ENCODE measurements around the gene CD248. TPM values are rescaled to one million over a fixed set of nuclear protein-coding genes. Genes with fewer than 3 reads are reported as not detected.

Gene CD248
- total RNA-seq, 2 donors from 2014 or later = 4.5 to 13.7 TPM

DNA sequence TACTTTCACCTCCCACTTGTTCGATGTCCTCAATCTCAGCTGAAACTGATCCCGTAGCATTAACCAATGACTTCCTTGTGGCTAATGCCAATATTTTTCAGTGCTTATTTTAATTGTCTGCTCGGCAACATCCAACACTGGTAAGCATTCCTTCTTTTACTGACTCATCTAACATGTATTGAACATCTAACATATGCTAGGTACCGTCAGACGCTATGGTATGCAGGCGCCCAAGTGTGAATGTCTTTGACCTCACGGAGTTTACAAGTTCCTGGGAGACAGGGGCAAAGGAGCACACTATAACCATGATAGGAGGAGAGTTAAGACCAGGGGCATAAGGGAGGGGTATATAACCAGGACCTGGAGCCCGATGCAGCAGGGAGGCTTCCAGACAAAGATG, 26.3 kb upstream of the CD248 start:
- ATAC-seq = no peak
- DNase-seq = no peak
- intact Hi-C loops (cut with DNase I, micrococcal nuclease) = no loop called here

DNA sequence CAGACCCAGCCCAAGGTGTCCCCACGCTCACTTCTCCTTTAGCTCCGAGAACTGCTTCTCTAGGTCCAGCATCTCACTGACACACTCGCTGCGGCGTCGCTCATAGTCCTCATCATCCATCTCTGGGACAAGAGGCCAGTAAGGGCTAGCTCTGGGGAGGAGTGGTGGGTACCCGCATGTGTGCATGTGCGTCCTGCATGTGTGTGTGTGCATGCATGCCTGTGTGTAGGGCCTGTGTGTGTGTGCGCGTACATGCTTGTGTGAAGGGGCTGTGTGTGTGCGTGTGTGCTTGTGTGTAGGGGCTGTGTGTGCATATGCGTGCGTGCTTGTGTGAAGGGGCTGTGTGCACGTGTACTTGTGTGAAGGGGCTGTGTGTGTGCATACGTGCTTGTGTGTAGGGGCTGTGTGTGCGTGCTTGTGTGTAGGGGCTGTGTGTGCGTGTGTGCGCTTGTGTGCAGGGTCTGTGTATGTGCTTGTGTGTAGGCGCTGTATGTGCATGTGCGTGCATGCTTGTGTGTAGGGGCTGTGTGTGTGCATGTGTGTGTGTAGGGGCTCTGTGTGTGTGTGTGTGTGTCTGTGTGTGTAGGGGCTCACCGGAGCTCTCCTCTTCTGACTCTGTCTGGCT, 24.8 kb upstream of the CD248 start:
- DNase-seq (no peak), ATAC-seq (no peak)
- intact Hi-C loops (cut with DNase I, micrococcal nuclease) = no loop called here

DNA sequence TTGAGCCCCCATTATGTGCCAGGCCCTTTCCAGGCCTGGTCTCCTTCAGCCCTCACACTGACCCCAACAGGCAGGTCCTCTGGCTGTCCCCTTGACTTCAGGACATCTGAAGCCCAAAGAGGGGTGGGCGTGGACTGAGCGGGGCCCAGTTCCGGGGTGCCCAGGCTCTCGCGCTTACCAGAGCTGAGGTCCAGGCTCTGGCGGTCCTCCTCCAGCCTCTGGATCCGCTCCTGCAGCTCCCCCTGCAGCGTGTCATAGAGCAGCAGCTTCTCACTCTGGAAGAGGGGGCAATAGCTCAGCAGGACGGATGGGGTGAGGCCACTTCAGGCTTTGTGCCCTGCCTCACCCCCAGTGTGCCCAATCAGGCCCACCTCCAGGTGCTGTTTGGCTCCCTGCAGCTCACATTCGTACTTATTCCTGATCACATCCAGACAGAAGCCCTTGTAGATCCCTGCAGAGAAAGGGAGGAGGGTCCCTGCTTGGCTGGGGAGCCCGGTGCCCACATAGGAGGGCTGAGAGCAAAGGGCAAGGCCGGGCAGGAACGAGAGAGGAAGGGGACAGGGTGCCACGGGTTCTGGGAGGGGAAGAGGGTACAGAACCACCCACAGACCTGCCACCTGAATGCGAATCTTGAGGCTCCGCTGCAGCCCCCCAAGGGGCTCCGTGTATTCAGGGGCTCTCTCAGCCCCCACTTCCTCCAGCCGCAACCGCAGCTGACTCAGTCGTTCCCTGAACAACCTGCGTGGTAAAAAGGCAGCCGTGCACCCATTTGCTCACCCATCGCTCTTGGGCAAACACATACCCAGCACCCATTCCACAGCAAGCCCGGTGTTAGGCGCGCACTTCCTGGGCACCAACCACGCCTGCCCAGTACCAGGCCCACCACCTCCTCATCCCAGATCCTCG, 24.0 kb upstream of the CD248 start:
- no peak for DNase-seq
- no peak for ATAC-seq
- intact Hi-C loops (cut with DNase I, micrococcal nuclease) = no loop called here

DNA sequence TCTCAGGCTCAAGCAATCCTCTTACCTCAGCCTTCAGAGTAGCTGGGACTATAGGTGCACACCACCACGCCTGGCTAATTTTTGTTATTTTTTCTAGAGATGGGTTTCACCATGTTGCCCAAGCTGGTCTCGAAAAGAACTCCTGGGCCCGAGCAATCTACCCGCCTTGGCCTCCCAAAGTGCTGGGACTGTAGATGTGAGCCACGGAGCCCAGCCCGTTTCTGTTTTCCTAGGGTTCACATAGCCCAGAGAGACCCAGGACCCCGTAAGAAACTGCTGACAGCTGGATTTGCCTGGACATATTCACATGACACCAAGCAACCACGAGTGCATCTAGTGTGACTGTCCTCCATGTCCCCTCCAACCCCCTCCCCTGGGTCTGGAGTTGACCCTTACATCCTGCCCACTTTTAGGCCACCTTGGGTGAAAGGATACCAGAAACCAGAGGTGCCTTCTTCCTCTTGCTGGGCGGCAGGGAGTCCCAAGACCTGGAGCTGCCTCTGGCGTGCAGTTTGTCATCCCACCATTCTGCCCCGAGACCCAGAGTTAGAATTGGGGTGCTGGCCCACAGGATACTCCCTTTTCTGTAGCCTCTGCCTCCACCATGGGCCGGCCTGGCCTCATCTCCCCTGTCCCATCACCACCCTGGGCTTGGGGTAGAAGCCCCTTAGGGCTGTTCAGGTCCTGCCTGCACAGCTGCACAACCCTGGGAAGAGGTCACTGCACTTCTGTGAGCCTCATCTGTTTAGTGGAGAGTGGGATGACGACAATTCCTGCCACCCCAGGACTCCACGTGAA, 23.0 kb upstream of the CD248 start:
- ATAC-seq (no peak), DNase-seq (no peak)
- intact Hi-C loops (cut with DNase I, micrococcal nuclease) = no loop called here

DNA sequence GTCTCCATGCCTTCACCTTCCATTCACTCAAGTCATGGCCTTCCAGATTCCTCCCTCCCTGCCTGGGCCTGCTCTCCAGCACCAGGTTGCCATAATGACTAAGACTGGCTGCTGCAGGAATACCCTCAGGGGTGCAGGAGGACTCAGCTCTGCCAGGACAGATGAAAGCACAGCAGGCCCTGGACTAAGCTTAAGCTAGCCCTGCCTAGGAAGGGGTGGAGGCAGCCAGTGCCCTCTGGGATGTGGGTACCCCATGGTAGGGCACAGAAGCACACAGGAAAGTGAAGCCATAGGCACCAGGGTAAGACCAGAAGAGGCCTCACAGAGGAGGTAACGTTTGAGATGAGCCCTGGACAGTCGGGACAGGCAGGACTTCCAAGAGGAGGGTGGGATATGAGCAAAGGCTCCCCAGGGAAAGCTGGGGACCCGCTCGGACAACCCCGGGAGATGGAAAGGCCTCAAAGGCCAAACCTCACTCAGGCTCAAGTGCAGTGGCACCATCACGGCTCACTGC, 22.4 kb upstream of the CD248 start:
- ATAC-seq = no peak
- no peak for DNase-seq
- intact Hi-C loops (cut with DNase I, micrococcal nuclease) = no loop called here

DNA sequence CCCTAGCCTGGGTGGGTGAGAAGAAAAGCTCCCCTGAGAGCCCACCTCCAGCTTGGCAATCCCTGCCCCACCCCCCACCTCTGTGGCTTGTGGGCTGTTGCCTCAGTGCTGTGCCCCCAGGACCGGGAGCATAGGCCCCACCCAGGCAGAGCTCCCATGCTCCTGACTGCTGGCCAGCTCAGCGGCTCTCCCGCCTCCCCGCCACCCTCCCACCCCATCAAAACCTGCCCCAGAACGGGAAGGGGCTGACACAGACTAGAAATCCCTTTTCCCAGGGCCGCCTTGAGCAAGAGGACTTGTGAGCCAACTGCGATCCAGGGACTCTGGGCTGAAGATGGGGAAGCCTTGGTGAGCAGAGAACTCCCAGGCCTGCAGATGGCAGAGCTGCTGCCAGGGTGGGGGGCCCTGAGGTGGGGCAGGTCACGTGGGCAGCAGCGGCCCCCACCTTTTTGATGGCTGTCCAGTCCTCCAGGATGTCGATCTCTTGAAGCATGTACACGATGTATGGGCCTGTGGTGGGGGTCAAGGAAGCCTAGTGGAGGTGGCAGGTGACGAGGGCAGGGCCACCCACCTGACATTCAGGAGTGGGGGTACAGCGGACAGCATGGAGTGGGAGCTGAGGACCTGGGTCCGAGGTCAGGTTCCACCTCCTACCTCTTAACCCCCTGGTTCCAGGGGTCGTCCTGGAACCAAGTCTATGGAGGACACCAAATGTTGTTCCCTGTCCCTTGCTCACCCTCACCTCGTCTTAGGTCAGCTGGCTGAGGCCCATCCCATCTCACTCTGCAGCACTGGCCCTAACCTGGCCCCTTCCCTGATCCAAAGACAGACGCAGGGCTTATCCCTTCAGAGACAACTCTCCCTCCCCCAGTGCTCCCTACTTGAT, 21.7 kb upstream of the CD248 start:
- DNase-seq (no peak), ATAC-seq (no peak)
- intact Hi-C loops (cut with DNase I, micrococcal nuclease) = no loop called here

DNA sequence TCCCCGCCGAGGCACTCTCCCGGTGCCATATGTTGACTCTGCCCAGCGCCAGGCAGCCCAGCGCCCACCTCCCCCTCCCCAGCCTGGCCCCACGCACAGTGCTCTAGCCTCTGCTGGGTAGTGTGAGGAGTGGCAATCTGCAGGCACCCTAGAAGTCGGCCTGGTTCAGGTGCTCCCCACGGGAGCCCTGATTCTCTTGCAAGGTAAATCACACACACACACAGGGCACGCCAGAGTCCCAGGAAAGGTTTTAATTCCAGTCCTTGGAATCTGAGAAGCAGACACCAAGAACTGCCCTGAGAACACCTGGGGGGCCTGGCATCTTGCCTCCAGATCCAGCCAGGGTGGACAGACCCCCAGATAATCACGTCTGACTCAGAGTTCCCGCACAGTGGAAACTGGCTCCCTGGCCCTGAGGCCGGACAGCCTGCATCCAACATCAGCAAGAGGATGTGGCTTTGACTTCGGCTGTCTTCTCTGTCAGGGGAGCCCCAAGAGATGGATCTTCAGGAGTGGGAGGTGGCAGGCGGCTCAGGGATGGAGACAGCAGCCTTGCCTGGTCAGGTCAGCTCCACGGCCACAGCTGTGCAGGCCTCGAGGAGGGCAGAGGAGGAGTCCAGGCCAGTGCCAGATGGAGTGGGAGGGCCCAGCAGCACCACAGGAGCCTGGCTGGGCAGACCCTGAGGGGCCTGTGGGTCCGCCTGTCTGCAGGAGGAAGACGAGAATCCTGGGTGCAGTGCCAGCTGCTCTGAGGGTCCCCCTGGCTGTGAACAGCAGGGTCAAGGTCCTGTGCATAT, 20.5 kb upstream of the CD248 start:
- intact Hi-C loops (cut with DNase I, micrococcal nuclease) = no loop called here
- DNase-seq (no peak), ATAC-seq (no peak)

DNA sequence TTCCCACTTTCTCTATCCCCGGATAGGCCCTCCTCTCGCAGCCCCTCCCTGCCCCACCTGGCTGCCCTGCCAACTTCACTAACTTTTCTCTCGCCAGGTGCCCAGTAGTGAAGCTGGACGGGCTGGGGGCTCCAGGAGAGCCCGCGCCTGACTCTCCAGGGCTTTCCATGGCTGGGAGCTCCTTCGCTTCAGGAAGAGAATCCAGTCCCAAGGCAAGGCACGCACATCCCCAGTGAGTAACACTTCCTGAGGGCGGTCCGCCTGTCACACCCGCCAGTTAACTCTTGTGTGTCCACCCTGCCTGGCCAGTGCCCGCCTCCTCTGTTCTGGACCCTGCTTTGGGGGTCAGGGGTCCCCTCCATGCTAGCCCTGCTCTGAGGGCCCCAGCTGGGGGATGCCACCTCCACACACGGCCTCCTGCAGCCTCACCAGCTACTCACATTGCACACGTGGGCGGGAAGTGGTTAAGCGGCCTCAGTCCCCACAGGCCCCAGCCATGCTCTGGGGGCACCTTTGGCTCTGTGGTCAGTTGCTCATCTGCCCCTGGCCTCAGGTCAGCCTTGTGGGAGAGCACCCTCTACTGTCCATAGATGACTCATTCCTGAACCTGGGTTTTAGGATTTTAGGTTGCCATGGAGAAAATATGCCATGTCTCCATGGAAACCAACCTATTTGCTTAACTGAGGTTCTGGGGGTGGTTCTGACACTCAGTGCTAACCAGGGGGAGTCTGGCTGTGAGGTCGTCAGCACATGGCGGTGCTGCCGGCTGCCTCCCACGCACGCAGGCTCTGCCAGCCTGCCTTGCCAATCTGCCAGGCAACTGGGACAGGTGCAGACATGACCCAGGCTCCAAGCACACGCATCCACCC, 19.6 kb upstream of the CD248 start, which contains the start of gene RIN1:
RIN1 (minus strand) TSS at position 201 of the 869 bp plus-strand sequence; CDS start at position 169, 32 bp downstream.
- ATAC-seq (peak; percentile 91), DNase-seq (peak; percentile 66 to 79)
- intact Hi-C loops (cut with DNase I, micrococcal nuclease) = no loop called here

DNA sequence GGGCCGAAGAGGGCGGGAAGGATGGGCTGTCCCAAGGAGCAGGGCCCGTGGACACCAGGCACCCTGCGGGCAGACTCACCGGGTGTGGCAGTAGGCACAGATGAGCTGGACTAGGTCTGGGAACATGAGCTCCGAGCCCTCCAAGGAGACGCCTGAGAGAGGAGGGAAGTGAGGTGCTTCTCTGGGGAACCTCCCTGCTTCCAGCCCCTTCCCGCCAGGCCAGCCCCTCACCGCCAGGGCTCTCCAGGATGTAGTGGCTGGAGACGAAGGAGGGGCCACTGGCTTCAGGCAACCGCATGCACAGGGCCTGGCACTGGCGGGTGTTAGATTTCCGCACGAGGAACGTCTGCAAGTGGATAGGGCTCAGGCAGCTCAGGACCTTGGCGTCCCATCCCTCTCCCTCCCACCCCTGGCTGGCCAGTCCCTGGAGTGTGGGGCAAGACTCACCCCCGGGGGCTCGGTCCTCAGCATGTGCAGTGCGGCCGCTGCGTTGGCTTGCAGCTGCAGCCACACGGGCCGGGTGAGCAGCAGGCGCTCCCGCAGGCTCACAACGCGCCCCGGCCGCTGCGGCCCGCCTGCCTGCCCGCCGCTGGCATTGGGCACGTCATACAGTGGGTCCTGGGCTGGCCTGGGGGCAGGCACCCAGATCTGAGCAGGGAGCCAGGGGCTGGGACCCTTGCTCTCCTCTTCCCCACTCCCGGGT, 18.8 kb upstream of the CD248 start:
- ATAC-seq (peak; percentile 60), DNase-seq (peak in 1 of 2 donors; percentile 38)
- intact Hi-C loops (cut with DNase I, micrococcal nuclease) = no loop called here

DNA sequence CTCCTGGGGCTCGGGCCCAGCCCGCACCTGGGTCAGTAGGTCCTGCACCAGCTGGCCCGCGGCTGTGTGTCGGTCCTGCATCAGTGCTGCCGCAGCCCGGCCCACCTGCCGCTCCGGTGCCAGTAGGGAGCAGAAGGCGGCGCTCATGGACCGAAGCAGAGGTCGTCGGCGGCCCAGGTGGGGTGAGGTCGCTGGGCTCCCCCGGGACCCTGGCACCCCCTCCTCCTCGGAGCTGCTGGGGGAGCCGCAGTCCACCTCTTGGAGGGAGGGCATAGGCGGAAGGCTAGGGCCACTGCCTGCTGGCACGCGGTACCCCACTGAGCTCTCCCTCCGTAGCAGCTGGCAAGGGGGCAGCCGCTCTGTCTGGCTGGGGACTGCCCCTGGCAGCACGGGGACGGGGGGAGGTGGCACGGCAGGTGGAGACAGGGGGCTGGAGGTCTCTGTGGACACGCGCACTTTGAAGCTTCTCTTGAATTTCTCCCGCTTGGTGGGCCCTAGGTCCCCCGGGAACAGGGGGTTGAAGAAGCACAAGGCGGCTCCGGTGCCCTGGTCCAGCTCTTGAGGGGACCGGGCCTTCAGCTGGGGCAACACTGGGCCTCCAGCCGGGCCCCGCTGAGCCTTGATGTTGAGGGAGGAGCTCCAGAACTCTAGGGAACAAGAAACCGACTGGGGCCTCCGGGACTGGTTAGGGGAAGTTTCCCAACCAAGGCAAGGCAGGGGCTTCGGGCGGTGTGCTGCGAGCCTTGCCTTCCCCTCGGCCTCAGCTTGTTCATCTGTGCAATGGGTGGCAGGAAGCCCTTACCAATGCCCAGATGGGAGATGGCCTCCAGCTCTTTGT, 18.0 kb upstream of the CD248 start:
- ATAC-seq (no peak), DNase-seq (no peak)
- intact Hi-C loops (cut with DNase I, micrococcal nuclease) = no loop called here

DNA sequence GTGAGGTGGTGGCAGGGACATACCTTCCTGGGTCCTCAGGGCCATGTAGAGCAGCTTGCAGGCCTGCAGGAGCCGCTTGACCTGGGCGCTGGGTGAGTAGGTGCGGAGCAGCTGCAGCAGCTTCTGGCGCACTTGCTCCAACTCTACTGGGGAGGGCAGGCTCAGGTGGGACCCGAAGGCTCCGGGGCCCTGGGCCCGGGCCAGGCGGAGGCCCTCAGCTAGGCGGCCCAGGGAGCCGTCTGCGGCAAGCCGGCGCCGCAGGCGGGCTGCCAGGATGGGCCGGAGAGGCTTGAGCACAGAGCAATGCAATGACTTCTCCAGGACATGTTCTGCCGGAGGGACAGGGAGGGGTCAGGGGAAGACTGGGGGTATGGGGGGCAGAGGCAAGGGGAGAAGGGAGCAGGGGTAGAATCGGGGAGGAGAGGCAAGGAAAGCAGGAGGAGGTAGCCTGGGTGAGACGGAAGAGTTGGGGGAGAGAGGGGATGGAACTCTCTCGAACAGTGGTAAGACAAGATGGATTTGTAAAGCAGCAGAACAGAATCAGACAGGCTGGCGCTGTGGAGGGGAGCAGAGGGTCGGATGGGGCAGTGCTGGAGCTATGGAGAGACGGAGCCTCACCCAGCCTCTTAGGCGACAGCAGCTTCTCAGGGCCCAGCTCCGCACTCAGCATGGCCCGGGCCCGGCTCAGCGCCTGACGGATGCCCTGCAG, 17.2 kb upstream of the CD248 start:
- intact Hi-C loops (cut with DNase I, micrococcal nuclease) = no loop called here
- no peak for ATAC-seq
- no peak for DNase-seq

DNA sequence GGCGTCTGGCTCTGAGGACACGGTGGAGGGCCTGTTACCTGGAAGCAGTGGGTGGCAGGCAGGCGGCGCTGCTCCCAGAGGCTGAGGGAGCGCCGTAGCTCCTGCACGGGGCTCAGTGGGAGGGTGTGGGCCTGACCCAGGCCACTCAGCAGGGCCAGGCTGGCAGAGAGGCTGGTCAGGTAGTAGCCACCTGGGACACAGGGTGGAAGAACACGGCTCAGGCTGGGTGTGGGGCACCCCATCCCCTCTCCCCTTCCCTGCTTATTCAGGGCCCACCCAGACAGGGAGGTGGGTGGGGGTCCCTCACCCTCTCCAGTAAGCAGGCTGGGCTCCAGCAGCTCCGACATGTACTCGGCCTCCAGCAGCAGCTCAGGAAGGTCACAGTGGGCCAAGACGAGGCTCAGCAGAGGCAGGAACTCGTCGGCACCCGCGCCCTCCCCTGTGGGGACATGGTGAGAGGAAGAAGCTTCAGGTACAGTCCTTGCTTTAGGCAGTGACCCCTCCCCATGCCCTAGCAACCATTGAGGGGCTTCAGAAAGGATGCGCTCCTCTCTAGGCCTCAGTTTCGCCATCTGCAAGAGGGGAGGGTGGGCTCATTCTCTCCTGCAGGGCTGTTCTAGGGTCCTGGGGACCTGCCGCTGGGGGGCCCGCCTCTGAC, 16.5 kb upstream of the CD248 start:
- no peak for DNase-seq
- no peak for ATAC-seq
- intact Hi-C loops (cut with DNase I, micrococcal nuclease) = no loop called here

DNA sequence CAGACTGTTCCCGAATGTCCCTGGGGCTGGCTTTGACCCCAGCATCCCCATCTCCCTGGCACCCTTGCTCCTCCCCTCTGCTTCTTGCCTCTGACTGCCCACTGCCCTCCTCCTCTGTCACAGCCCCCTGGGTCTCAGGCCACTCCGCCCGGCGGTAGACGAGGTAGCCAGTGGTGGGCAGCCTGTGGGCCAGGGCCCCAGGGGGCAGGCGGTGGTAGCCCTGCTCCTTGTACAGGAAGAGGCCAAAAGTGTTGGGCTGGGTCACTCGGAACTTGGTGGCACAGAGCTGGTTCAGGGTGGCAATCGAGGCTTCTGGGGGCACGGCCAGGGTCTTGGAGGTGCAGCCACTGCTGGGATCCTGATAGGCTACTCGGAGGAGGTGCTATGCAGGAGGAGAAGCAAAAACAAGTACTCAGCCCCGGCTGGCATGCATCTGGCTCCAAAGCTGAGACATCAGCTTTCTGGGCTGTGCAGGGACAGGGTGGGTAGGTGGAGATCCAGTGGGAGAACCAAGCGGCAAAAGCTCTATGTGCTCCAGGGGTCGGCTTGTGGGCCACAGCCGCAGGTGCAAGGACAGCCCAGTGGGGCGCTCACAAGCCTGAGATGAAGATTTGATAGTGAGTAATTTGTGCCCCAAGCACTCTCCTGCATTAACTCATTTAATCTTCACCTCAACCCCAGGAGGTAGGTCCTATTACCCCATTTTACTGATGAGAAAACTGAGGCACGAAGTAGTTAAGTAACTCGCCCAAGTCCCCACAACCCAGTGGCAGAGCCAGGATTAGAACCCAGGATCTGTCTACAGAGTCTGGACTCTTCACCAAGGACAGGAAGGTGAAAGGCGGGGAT, 15.8 kb upstream of the CD248 start:
- ATAC-seq = no peak

More for the DNA sequence above, 15.8 kb upstream of the CD248 start:
- intact Hi-C loops (cut with DNase I, micrococcal nuclease) = no loop called here
- no peak for DNase-seq
